GM18858 (cell line): ENCODE measurements around the gene ANXA4.
"Not testable (repeated sequence)": the region's sequence is repeated elsewhere in the genome, so short reads cannot be mapped to it uniquely, and the experiment has no call there.

Source experiments
- ATAC-seq: cut with Tn5 transposase; IDR thresholded peaks from one replicate; pipeline ENCODE4 v1.9.1; 2021; ENCODE audit not compliant: unreplicated experiment

Gene ANXA4

DNA sequence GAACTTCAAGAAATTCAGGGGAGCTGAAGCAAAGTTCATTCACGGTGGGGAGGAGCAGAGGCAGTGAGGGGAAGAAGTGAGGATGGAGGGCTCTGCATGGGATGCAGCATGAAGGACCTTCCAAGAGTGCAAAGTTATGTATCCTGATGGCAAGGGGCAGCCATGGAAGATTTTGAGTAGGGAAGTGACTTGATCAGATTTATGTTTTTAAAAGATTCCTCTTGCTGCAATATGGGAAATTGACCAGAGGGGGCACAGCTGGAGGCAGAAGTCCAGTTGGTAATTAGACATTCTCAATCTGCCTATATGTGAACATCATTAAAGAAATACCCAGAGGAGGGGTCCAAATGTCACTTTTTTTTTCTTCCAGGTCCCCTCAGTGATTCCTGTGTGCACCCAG is 21.5 kb upstream of the ANXA4 start:
- no peak for ATAC-seq

DNA sequence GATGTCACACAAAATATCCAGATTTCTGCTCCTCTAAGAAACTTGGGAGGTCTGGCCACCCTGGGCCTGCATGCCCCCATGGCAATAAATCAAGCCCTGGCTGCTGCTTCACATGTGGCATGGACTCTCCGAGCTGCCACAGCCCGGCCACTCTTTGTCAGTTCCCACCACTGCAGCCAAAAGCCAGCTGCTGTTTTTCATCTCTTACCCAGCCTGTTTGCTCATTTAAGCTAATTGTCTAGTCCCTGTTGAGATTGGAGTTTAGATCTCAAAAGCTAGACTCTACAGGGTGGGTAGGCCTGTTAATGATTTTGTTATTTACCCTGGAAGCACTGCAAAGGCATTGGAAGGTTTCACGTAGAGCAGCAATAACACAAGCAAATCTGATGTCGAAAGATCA is 20.9 kb upstream of the ANXA4 start:
- ATAC-seq = no peak

DNA sequence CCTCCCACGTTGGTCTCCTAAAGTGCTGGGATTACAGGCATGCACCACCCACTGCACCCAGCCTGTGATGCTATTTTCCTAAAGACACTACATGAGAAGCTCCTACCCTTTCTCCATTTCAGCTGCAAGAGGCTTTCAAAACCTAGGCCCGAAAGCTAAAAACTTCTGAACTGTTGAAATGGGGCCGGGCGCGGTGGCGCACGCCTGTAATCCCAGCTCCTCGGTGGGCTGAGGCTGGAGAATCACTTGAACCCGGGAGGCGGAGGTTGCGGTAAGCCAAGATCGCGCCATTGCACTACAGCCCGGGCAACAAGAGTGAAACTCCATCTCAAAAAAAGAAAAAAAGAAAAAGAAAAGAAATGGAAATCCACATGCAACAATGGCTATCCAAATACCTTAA is 18.1 kb upstream of the ANXA4 start:
- no peak for ATAC-seq

DNA sequence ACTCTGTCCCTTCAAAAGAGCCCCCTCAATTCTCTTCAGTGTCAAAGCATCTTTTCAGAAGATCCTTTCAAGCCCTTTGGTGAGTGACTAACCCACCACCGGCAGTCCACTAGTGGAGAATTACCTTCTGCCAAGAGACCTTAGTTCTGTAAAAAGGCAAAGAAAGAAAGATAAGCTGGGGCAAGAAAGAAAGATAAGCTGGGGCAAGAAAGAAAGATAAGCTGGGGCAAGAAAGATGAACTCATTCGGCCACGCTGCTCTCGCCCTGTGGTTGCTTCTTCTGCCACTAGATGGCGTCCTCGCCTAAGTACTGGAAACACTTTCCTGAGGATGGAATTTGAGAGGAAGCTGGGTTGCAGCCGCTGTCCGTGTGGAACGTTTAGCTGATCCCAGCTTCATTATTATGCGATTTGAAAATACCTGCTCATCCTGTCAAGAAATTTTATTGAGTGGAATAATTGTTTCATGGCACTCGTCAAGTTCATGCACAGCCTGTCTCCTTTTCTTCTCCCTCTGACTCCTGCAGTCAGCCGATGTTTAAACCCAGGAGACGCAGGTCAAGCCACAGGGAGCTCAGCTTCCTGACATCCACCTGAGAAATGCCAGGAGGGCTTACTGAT is 17.3 kb upstream of the ANXA4 start:
- ATAC-seq = no peak

DNA sequence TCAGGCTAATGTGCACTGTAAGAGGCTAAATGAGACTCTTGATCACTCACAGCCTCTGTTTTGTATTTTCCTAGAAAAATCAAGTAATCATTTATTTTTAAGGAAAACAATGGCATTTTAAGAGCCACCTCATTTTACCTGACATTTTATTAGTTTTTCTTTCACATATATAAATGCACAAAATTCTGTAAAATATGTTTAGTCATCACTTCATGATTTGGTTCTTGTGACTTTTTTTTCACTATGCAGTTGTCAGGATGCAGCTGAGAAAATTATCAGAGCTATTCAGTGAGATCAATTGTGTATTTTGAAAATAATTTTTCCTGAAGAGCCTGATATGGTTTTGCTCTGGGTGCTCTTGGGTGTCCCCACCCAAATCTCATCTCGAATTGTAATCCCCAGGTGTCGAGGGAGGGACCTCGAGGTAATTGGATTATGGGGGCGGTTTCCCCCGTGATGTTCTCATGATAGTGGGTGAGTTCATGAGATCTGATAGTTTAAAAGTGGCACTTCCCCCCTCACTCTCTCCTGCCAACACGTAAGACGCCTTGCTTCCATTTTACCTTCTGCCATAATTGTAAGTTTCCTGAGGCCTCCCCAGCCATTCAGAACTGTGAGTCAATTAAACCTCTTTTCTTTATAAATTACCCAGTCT is 16.1 kb upstream of the ANXA4 start:
- ATAC-seq = no peak

DNA sequence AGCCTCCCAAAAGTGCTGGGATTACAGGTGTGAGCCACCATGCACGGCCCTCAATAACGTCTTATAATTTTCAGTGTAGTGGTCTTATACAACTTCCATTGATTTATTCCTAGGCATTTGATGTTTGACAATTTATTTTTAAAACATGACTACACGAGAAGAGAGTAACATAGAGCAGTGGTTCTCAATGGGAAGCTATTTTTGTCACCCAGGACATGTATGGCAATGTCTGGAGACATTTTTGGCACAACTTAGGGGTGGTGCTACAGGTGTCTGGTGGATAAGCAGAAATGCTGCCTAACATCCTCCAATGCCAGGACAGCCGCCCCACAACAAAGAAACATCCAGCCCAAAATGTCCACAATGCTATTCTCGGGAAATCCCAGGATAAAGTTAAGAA is 12.7 kb upstream of the ANXA4 start:
- no peak for ATAC-seq

DNA sequence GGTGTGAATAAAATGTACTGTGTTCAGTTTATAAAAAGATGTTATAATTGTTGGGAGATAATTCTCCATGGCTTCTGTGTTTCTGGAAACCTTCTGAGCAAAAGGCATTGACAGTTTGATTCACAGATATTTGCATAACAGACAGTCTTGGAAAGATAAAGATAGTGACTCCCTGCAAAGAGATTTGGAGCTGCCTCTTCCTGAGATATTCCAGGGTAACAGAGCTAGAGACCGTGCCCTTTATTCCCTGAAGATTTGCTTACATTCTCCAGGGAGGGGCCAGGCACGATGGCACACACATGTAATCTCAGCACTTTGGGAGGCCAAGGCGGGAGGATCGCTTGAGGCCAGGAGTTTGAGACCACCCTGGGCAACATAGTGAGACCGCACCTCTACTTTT is 12.2 kb upstream of the ANXA4 start:
- ATAC-seq = no peak

DNA sequence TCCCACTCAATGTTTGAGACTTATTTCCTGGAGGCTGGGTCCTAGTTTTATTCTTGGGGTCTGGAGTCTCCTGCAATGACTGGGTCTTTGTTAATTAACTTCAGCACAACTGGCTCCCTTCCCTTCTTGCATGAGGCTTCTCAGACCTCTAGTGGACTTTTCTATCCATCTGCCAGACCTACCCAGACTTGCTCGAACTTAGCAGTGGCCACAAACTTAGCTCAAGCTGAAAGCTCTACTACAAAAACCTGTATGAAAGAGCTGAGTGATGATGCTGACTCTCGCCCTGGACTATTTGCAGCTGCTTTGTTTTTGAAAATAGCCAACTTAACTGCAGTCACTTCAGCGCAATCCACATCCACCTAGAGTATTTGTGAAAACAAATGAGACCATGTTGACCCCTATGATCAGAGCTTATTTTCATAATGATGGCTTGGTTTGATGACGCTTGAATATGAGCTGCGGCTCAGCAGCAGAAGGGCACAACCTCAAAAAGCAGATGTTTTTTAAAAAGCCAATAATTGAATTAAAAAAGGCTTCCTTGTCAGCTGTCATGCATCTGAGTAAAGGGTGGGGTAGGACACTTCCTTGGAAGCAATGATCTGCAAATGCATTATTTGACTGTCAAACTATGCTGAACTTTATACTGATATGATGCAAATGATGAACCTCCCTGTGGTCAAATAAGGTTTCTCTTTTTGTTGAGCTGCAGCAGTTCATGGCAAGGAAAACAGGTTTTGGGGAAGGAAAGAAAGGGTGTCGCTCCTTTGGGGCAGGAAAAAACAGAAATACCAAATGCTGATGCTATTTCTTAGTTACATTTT is 10.6 kb upstream of the ANXA4 start:
- no peak for ATAC-seq

DNA sequence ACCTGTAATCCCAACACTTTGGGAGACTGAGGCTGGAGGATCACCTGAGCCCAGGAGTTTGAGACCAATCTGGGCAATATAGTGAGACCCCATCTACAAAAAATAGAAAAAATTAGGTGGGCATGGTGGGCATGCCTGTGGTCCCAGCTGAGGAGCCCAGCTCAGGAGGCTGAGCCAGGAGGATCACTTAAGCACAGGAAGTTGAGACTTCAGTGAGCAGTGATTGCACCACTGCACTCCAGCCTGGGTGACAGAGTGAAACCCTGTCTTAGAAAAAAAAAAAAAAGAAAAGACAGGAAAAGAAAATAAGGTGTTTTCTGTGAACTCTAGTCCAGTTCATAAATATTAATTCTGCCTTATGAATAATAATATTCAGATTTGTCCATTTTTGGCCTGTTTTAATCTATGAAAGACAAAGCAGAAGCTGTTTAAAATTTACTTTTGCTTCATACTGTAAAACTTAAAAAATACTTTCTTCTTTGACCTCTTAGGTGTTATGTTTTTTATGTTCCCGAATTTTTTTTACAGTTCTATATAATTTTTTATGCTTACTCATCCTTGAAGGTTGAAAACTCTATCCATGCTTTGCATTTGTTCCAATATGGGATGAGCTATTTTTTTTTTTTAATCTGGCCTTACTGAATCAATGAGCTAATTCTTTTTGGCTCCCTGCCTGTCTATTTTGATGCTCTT is 8.4 kb upstream of the ANXA4 start:
- no peak for ATAC-seq

DNA sequence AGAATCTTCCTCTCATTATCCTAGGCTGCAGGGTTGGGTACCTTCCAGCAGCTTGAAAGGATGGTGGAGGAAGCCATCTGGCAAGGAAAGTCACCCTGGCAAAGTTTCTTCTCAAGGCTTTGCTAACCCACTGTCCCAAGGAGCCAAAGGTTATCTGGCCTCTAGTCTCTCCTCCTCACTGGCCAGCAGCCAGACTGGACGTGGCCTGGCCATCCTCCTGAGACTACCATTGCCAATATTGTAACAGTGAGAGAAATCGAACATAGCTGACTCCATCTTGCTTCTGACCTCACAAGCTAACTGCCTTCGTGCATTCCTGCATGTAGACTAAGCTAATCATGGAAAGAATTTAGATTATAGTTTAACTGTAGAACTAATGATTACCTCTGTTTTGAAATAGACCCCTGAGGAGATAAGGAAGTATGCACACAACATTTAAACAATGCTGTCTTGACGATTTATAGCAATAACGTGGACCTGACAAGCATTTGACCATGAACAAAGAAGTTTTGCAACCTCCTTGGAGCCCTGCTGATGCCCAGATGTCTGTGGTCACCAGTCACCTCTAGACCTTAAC is 7.8 kb upstream of the ANXA4 start:
- no peak for ATAC-seq

DNA sequence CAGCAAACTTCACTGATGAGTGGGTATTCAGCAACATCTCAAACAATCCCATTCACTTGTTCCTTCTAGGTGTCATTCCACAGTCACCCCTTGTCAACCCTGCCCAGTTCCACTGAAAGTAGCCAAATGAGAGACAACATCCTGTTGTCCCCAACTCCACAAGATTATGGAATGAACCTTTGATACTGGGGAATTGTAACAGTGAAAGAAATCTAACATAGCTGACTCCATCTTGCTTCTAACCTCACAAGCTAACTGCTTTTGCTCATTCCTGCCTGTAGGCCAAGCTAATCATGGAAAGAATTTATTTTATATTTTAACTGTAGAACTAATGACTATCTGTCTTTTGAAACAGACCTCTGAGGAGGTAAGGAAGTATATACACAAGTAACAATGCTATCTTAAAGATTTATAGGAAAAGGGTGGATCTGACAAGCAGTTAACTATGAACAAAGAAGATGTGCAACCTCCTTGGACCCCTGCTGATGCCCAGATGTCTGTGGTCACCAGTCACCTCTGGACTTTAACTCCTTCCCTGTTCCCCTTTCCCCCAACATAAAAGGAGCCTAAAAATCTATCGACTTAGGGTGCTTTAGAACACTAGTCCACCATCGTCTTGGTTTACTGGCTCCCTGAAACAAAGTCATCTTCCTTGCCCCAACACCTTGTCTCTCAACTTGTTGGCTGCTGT is 6.9 kb upstream of the ANXA4 start:
- no peak for ATAC-seq

DNA sequence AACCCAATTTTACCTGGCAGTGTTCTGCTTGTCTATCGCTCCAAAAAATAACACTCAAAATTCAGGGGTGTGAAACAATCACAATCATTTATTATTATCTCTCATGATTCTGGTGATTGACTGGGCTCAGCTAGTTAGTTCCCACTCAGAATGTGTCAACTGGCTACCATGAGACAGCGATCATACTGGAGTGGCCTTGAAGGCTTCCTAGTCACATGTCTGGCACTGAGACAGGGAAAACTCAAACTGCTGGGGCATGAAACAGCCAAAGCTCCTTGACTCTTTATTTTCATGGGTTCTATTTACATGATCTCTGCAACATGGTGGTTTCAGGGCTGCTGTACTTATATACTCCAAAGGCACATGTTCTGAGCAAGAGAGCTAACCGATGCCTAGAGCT is 6.2 kb upstream of the ANXA4 start:
- ATAC-seq = no peak

DNA sequence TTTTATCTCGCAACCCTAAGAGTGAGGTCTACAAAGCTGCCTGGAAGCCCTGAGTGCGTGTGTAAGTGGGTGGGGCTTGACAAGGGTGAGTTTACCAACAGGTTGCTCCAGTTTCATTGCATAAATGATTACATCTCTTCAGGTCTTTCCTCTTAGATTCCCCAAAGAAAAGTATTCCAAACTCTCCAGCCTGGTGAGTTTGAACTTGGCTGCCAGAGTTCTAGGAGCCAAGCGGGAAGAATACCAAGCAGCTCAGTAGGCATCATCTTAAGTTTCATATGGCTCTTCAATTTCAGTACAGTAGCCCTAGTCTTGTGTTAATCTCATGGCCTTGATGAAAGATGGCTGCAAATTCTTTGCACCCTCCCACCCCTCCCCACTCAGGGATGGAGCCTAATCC is 3.8 kb upstream of the ANXA4 start:
- ATAC-seq = not testable (repeated sequence)

DNA sequence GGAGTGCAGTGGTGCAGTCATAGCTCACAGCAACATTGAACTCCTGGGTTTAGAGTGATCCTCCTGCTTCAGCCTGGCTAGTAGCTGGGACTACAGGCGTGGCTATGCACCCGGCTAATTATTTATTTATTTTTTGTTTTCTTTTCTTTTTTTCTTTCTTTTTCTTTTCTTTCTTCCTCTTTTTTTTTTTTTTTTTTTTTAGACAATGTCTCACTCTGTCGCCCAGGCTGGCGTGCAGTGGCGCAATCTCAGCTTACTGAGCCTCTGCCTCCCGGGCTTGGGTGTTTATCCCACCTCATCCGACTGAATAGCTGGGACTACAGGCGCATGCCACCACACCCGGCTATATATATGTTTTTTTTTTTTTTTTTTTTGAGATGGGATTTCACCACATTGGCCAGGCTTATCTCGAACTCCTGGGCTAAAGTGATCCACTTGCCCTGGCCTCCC is 1.4 kb upstream of the ANXA4 start:
- no peak for ATAC-seq

DNA sequence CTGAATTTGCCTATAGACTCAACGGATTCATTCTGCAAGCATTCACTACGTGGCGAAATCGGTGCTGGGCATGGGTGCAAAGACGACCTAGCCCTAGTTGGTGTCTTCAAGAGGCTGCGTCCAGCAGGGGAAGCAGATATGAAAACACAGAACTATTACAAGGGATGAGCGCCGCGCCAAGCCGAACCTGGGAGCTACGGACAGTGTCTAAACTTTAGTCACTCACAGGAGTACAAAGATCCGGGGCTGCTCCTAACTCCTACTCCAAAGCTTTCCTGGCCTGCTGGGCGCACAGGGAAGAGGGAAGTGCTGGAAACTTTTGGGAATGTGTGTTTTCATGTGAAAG is 732 bp upstream of the ANXA4 start:
- ATAC-seq = no peak

DNA sequence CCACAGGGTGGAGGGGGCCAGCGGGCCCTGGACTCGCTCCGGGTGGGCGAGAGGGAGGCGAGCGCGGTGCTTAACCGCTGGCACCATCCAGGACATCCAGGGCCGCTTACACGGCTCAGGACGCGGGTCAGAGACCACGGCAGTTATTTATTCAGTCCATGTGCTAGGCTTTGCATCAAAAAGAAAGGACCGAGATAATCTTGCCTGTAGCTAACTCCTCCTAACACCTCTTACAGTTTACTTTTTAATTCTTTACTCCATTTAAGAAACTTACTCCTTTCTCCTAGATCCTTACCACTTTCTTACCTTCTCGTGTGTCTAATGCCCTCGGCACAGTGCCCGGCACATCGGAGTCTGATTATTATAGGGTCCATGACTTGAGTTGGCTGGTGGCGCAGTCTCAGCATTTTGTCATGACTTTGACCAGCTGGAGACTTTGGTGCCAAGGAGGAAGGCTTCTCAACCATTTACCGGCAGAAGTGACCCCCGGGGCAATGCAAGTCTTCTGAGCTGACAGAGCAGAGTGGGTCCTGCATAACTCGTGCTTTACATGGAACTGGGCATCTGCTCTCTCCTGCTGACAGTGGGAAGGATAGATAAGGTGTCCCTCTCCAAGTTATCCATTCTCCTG is 503 bp downstream of the ANXA4 start:
- ATAC-seq = peak; percentile 21

DNA sequence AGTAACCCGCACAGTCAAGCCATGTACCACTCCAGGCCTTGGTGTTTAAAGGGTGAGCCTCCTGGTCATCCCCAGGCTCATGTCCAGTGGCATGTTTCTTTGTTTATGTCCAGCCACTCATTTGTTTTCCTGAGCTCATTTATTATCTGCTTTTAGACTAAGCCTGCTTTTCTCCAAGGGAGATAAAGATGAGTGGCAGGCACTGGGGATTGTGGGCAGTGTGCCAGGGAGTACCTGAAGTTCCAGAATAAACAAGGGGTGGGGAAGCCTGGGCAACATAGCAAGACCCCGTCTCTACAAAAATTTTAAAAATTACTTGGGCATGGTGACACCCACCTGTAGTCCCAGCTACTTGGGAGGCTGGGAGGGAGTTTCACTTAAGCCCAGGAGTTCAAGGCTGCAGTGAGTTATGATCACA is 1.9 kb downstream of the ANXA4 start:
- ATAC-seq = no peak

DNA sequence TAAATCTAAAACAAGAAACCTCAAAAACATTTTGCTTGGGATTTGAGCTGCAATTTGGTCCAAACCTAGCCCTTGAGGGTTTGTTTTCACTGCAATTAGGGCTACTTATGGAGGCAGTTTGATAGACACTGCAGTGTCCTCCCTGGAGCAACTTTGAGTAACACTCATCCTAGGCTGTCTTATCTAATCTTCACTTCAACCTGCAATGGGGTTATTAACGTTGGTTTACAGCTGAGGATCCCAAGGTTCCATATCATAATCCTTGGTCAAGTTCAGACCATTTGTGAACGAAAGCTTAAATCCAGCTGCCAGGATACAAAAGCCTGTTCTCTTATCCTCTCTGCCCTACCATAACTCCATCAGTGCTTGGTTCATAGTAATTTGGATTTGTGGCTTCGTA is 2.5 kb downstream of the ANXA4 start:
- no peak for ATAC-seq

DNA sequence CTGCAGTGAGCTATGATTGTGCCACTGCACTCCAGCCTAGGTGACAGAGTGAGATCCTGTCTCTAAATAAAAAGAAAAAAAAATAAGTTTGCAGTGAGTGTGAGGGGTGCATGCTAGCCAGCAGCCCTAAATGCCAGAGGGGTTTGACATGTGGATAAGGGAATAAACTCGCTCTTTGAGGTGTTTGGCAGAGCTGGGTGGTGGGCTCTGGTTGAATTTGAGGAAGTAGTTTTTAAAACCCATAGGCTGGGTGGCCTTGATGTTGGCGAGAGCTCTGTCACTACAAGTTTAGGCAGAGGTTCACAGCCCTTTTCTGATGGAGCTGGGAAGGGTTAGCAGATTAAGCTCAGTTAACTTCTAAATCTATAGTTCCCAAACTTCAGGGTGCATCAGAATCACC is 3.1 kb downstream of the ANXA4 start:
- no peak for ATAC-seq

DNA sequence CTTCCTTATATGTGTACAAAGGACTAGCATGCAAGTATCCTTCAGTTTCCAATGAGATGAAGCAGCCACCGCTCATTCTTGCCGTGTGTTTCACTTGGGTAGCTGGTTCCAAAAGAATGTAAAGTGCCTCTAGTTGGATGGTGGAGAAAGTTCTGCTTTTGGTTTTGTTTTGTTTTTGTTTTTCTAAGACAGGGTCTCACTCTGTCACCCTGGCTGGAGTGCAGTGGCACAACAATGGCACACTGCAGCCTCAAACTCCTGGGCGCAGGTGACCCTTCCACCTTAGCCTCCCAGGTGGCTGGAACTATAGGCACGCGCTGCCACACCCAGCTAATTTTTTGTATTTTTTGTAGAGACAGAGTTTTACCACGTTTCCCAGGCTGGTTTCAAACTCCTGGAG is 8.3 kb downstream of the ANXA4 start:
- ATAC-seq = no peak
